Large intestine (tissue), 3 donors: ENCODE measurements around the gene CCNI. TPM values are rescaled to one million over a fixed set of nuclear protein-coding genes. Genes with fewer than 3 reads are reported as not detected.
"Not testable (repeated sequence)": the region's sequence is repeated elsewhere in the genome, so short reads cannot be mapped to it uniquely, and the experiment has no call there.

Source experiments
- DNase-seq, 2 donors: peaks; one replicate each; pipeline versions ENCODE4 v3.0.0 to v3.0.0-alpha.2; 2013
- H3K27ac ChIP-seq: one replicate; pipeline ENCODE4 v1.5.1; 2013; ENCODE audit warnings: low read length
- H3K27me3 ChIP-seq: 2 replicates; pipeline ENCODE4 v1.6.1; 2013; ENCODE audit warnings: low read length; ENCODE audit not compliant: control insufficient read depth, insufficient read depth
- H3K36me3 ChIP-seq: 2 replicates; pipeline ENCODE4 v1.6.1; 2013; ENCODE audit warnings: low read length; ENCODE audit not compliant: control insufficient read depth, insufficient read depth
- H3K4me1 ChIP-seq: one replicate; pipeline ENCODE4 v1.6.1; 2013; ENCODE audit warnings: low read length; ENCODE audit not compliant: control insufficient read depth, insufficient read depth
- H3K4me3 ChIP-seq: one replicate; pipeline ENCODE4 v1.5.1; 2013; ENCODE audit warnings: low read length
- H3K9me3 ChIP-seq: one replicate; pipeline ENCODE4 v1.6.1; 2013; ENCODE audit warnings: mild to moderate bottlenecking, low read depth, low read length, moderate library complexity; ENCODE audit not compliant: control insufficient read depth
- whole genome bisulfite sequencing: methylation state at CpG from one replicate; pipeline ENCODE4 v1.1.5; 2013; ENCODE audit warnings: low lambda C conversion rate; ENCODE audit not compliant: insufficient coverage; 5-methylcytosine and 5-hydroxymethylcytosine counted together
- polyA plus RNA-seq: library from polyadenylated mRNA; unstranded; fragments of 120-200 nt; gene quantifications from one replicate; pipeline ENCODE4 v1.2.1, GENCODE V29; 2013

Gene CCNI
- polyA plus RNA-seq, 1 donor = 242 TPM

DNA sequence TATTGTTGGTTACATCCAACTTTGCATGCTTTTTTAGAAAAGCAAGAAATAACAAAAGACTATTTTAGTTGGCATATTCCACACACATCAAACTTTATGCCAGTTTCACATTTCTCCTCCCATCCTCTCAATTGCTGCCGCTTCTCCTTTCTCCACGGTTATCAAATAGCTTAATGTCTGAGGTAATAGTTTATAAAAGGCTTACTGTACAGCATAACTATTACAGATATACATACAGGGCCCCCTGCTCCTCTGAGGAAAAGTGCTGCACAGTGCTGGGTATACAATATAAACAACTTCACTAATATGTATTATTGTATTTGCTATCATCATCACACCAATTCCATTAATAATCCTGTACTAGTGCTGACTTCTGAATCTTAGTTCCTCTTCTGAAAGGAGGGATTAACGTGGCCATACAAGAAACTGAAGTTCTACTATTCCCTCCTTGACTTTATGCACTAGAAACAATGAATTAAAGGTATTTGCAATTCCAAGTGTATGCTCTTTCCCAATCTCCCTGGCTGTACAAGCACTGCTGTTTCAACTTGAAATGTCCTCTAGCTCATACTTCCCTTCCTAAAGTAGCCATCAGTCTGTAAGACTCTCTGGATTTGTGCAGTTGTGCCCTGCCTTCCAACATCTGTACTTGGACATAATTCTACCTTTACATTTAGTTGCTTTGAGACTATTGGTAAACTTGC lies 2.5 kb downstream of the CCNI start:
- peak in 1 of 2 donors; percentile 43 for DNase-seq
- no peaks in the 10 kb centered on the region for H3K36me3 ChIP-seq
- peaks cover 10% of the 10 kb centered on the region for H3K4me1 ChIP-seq
- no peaks in the 10 kb centered on the region for H3K27me3 ChIP-seq
- peak overlapping the region; percentile 86 for H3K4me3 ChIP-seq
- H3K9me3 ChIP-seq = no peaks in the 10 kb centered on the region
- peak overlapping the region; percentile 85 for H3K27ac ChIP-seq
- WGBS = 27% methylated on average over 3 of the region's 3 CpGs

DNA sequence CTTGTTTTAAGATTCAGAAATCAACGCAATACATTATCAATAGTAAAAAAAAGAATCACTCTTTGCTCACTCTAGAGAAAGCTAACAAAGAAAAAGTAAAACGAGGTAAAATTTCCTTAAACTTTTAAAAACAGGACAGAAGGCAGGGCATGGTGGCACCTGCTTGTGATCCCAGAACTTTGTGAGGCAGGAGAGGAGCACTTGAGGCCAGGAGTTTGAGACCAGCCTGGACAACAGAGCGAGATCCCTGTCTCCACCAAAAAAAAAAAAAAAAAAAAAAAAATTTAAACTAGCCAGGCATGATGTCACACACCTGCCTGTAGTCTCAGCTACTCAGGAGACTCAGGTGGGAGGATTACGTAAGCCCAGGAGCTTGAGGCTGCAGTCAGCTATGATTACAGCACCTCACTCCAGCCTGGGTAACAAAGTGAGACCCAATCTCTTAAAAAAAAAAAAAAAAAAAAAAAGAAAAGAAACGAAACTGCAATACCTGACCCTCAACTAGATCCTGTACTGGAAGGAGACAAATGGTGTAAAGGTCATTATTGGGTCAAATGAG lies 3.5 kb downstream of the CCNI start:
- Histone ChIP-seq H3K27me3 (no peaks in the 10 kb centered on the region), H3K4me1 (peaks cover 10% of the 10 kb centered on the region), H3K9me3 (no peaks in the 10 kb centered on the region), H3K36me3 (peaks cover 2% of the 10 kb centered on the region), H3K27ac (peak overlapping the region; percentile 85), H3K4me3 (no peak overlapping the region)
- peak; percentile 52 to 68 for DNase-seq
- WGBS = 100% methylated on average over 1 of the region's 5 CpGs

DNA sequence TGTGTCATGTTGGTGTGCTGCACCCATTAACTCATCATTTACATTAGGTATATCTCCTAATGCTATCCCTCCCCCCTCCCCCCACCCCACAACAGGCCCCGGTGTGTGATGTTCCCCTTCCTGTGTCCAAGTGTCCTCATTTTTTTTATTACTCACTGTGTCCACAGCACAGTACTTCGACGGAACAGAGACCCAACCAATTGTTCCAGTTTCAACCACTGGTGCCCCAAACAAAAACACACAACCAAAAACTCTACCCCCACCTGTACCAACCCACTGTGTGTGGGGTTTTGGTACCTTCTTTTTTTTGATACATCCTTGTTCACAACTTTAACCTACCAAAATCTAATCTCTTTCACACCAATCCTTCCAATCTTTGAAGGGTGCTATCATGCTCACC lies 6.3 kb downstream of the CCNI start:
- H3K4me1 ChIP-seq, H3K27me3 ChIP-seq, H3K27ac ChIP-seq, DNase-seq, H3K9me3 ChIP-seq, H3K4me3 ChIP-seq: not testable (repeated sequence)
- no CpG with 5 or more reads among the region's 3 CpGs for WGBS
- peaks cover 16% of the 10 kb centered on the region for H3K36me3 ChIP-seq

DNA sequence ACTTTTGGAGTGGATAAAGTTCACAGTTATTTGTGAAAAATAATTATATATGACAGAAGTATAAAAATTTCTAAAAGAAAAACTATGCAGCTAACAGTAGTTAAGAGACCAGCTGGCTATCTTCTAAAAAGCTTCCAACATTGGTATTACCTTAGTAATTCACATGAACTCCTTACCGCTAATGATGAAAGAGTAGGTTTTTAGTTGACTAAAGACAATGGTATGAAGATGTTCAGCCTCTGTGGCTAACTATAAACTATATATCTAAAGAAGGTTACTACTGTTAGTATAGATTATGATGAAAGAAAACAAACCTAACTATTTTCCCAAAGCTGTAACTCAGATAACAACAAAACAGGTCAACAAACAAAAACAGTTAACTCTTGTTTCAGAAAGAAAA lies 10.4 kb downstream of the CCNI start:
- Histone ChIP-seq H3K36me3 (peaks cover 40% of the 10 kb centered on the region), H3K27ac (no peak overlapping the region), H3K27me3 (no peaks in the 10 kb centered on the region), H3K4me3 (no peak overlapping the region), H3K9me3 (no peaks in the 10 kb centered on the region), H3K4me1 (no peaks in the 10 kb centered on the region)
- no peak for DNase-seq
- WGBS = no CpG with 5 or more reads among the region's 1 CpG

DNA sequence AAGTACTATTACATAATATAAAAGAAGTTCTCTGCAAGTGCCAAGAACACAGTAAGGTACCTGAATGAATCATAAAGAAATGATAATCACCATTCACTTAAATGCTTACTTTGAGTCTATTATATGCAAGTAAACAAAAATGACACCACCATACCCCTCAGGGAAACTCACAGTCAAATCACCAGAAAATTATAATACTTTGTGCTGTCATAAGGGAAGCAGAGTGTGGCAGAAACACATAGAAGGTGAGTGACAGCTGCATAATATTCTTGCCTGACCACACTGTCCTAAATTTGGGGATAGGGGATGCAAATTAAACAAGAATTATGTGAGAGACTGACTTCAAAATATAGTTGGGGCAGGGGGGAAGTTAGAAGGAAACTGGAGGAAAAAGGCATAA lies 12.9 kb downstream of the CCNI start:
- no peaks in the 10 kb centered on the region for H3K9me3 ChIP-seq
- H3K27ac ChIP-seq = no peak overlapping the region
- DNase-seq = no peak
- H3K36me3 ChIP-seq = peaks cover 51% of the 10 kb centered on the region
- H3K27me3 ChIP-seq = no peaks in the 10 kb centered on the region
- H3K4me1 ChIP-seq = no peaks in the 10 kb centered on the region
- no peak overlapping the region for H3K4me3 ChIP-seq

DNA sequence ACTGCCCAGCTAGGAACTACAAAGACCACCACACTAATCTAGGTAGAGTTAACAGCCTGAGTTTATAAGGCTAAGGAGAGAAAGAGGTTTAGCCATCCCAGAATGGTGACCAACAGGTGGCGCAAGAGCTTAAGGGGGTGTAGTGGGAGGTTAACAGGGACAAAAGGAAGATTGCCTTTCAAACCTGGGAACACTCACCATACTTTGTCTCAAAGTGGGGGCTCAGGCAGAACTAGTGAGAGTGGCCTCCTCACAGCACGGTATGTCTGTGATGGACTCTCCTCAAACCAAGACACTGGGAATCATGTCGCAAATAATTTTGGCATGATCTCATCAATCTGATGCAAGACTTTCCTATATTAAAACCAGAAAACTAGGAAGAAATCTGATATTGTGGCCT lies 23.4 kb downstream of the CCNI start:
- no CpG with 5 or more reads among the region's 3 CpGs for WGBS
- H3K27ac ChIP-seq = no peak overlapping the region
- H3K36me3 ChIP-seq = peaks cover 45% of the 10 kb centered on the region
- H3K27me3 ChIP-seq = no peaks in the 10 kb centered on the region
- DNase-seq = peak in 1 of 2 donors; percentile 28
- H3K9me3 ChIP-seq = no peaks in the 10 kb centered on the region
- H3K4me1 ChIP-seq = peaks cover 4% of the 10 kb centered on the region
- H3K4me3 ChIP-seq = no peak overlapping the region

DNA sequence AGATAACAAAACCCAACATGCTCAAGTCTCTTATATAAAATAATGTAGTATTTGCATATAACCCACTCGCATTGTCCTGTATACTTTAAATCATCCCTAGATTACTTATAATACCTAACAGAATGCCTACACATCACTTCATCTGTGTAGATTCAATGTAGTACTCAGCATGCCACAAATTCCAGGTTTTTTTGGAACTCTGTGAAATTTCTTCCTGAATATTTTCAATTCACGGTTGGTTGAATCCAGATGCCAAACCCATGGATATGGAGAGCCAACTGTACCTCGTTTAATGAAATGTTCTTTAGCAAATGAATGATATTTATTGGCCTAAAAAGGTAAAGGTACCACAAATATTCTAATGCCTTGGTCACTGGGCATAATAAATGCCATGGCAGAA lies 24.8 kb downstream of the CCNI start:
- Histone ChIP-seq H3K27ac (no peak overlapping the region), H3K36me3 (peaks cover 48% of the 10 kb centered on the region), H3K4me3 (no peak overlapping the region), H3K9me3 (no peaks in the 10 kb centered on the region), H3K27me3 (no peaks in the 10 kb centered on the region), H3K4me1 (peaks cover 4% of the 10 kb centered on the region)
- DNase-seq = no peak
- no CpG with 5 or more reads among the region's 3 CpGs for WGBS

DNA sequence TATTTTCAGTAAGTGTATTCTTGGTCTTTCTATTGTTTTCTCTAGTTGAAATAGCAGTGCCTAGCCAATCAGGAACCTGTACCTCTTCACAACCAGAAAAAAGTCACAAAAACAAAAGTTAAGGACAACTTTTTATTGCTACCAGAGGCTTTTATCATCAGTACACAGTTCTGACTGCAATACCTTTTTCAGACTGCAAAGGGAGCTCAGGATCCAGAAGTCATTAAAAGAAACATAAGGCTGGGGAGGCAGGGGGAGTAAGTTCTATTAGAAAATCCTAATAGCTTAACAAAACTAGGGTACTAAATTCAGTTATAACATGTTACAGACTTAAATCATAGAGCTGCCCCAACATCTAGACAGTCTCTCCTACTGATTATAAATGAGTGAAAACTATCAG lies 28.8 kb downstream of the CCNI start:
- no peak overlapping the region for H3K27ac ChIP-seq
- H3K4me1 ChIP-seq = peaks cover 19% of the 10 kb centered on the region
- no peak overlapping the region for H3K4me3 ChIP-seq
- DNase-seq = peak in 1 of 2 donors; percentile 16
- no peaks in the 10 kb centered on the region for H3K9me3 ChIP-seq
- no peaks in the 10 kb centered on the region for H3K27me3 ChIP-seq
- H3K36me3 ChIP-seq = peaks cover 23% of the 10 kb centered on the region

DNA sequence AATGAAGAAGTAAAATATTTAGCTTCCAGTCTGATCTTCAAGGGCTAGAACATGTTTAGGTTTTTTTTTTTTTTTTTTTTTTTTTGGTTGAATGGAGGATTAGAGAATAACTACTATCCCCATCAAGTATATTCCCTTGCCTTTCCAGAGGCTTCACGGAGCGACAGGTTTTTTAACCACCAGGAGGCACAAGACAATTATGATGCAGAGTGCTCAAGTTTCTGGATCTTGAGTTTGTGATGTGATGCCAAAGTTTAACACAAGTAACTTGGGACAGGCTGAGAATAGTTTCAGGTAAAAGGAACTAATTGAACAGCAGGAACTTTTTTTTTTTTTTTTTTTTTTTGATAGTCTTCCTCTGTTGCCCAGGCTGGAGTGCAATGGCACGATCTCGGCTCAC lies 30.3 kb downstream of the CCNI start:
- no peaks in the 10 kb centered on the region for H3K9me3 ChIP-seq
- no peaks in the 10 kb centered on the region for H3K27me3 ChIP-seq
- H3K4me1 ChIP-seq = peaks cover 26% of the 10 kb centered on the region
- no CpG with 5 or more reads among the region's 4 CpGs for WGBS
- no peak overlapping the region for H3K4me3 ChIP-seq
- H3K27ac ChIP-seq = no peak overlapping the region
- DNase-seq = no peak
- H3K36me3 ChIP-seq = peaks cover 16% of the 10 kb centered on the region

DNA sequence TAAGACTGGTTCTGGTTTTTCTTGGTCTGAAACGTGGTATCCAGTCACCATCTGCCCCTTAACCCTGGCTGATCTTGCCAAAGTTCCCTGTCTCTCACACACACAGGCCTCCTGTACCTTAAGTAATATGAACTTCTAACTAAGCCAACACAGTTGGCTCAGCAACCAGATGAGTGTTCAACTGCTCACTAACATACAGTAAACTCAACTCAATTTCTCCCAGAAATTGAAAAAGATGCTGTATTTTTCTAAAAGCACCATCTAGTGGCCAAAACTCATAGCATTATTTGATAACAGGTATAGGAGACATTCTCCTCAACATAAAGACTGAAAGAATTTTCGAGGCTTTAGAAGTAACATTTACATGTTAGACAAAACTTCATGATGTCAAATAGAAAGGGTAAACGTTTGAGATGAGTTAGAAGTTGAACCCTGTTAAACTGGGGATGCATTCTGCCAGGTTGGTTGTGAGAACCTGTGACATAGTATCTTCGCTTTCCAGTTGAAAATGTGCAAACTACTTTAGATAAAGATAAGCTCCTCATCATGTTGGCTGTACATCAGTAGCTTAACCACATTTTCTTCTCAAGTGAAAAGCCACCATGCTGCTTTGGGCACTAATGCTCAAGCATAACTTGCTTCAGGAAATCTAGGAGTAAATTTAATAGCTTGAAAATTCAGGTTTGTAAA lies 31.2 kb downstream of the CCNI start:
- H3K9me3 ChIP-seq = no peaks in the 10 kb centered on the region
- H3K36me3 ChIP-seq = peaks cover 16% of the 10 kb centered on the region
- DNase-seq = peak in 1 of 2 donors; percentile 23
- no peak overlapping the region for H3K27ac ChIP-seq
- no peak overlapping the region for H3K4me3 ChIP-seq
- H3K4me1 ChIP-seq = peaks cover 26% of the 10 kb centered on the region
- 51% methylated on average over 3 of the region's 4 CpGs for WGBS
- H3K27me3 ChIP-seq = no peaks in the 10 kb centered on the region
